PC-9 (cell line): ENCODE results near the gene TAF9.

Experiments
- CTCF ChIP-seq: fragments of 200-600 bp; sonication (generic); conservative IDR thresholded peaks from 2 replicates; pipeline ENCODE4 v1.6.1; 2017; ENCODE audit warnings: mixed run types, antibody characterized with exemption, mild to moderate bottlenecking, moderate library complexity
- EZH2 ChIP-seq: fragments of 200-600 bp; sonication (generic); IDR thresholded peaks from 2 replicates; pipeline ENCODE4 v1.8.0; 2017; ENCODE audit warnings: antibody characterized with exemption, low read depth

DNA sequence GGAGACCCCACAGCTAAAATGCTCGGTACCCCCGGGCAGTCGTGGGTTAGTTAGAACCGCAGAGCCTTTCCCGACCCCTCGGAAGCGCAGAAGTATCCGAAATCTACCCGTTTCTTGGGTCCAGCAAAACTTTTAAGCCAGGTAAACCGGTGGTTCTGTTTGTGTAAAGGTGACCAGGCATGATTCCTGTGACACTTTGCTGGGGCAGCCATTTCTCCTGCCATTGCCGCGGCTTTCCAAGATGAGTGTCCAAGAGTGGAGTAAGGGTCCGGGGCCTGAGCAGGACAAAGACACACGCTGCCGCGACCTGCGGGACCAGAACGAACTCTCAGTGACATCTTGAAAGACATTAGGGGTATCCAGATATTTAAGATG is 46.3 kb upstream of the TAF9 start:
- TF ChIP-seq CTCF (no peak), EZH2 (no peak)
